MCF 10A (cell line): ENCODE measurements around the gene G6PD. TPM values are rescaled to one million over a fixed set of nuclear protein-coding genes. Genes with fewer than 3 reads are reported as not detected.

Experiments
- BruUV-seq: library from RNA; stranded (reverse); fragments of 400-500 nt; replicated peaks from 2 replicates; lab custom pipeline; 2021; lab: Mats Ljungman, UMichigan
- CTCF ChIA-PET: fragments of 300-600 bp; sonication (Branson Sonifier 250); formaldehyde crosslinking; extraction: SDS; loops from one replicate; lab custom pipeline; 2021; ENCODE audit warnings: antibody characterized with exemption, inconsistent platforms; lab: Yijun Ruan, JAX
- POLR2A ChIA-PET: fragments of 300-600, 350-650 bp; sonication (Branson Sonifier 250); formaldehyde crosslinking; extraction: SDS; loops from one replicate; lab custom pipeline; 2020; ENCODE audit warnings: antibody characterized with exemption, inconsistent platforms; lab: Yijun Ruan, JAX
- DNase-seq: peaks from one replicate; pipeline ENCODE4 v3.0.0-alpha.2; 2018; ENCODE audit not compliant: unreplicated experiment
- H3K27ac Mint-ChIP-seq: one replicate; pipeline ENCODE4 v1.8.0; 2022; ENCODE audit warnings: mild to moderate bottlenecking, low read depth, mixed read lengths; ENCODE audit not compliant: unreplicated experiment
- H3K27me3 Mint-ChIP-seq: one replicate; pipeline ENCODE4 v1.8.0; 2022; ENCODE audit warnings: mixed read lengths; ENCODE audit not compliant: insufficient read depth, unreplicated experiment
- H3K36me3 Mint-ChIP-seq: one replicate; pipeline ENCODE4 v1.8.0; 2022; ENCODE audit warnings: mild to moderate bottlenecking, moderate library complexity, mixed read lengths; ENCODE audit not compliant: insufficient read depth, unreplicated experiment
- H3K4me1 Mint-ChIP-seq: one replicate; pipeline ENCODE4 v1.8.0; 2022; ENCODE audit warnings: mixed read lengths; ENCODE audit not compliant: insufficient read depth, unreplicated experiment
- H3K4me3 Mint-ChIP-seq: one replicate; pipeline ENCODE4 v1.8.0; 2022; ENCODE audit warnings: mild to moderate bottlenecking, moderate library complexity, mixed read lengths; ENCODE audit not compliant: unreplicated experiment
- H3K9me3 Mint-ChIP-seq: one replicate; pipeline ENCODE4 v1.8.0; 2022; ENCODE audit warnings: mixed read lengths; ENCODE audit not compliant: unreplicated experiment
- CTCF ChIP-seq: fragments of 200-600 bp; IDR thresholded peaks from one replicate; pipeline ENCODE4 v1.8.0; 2022; ENCODE audit warnings: antibody characterized with exemption, mild to moderate bottlenecking; ENCODE audit not compliant: unreplicated experiment
- intact Hi-C: fragments of 100-400 bp; cut with micrococcal nuclease; formaldehyde crosslinking; loops from 2 replicates; pipeline ENCODE4 v1.14.1; 2022
- total RNA-seq: library from RNA; stranded (reverse); gene quantifications from 2 replicates; pipeline ENCODE4 v1.2.3, GENCODE V29; 2022

Gene G6PD
- total RNA-seq, 1 experiment from 2014 or later = 49.5 TPM

- TF ChIP-seq CTCF = no peak
- ChIA-PET CTCF (interaction anchor here (0.8 to 1.0 kb wide), 2 partner anchors 155 to 582 kb away, joined by 3 to 6 read pairs; no protein-coding TSS in a partner anchor), POLR2A (interaction anchor here (0.7 to 3.6 kb wide), 3 partner anchors 13 to 1010 kb away, joined by 3 to 36 read pairs (median 4); partner anchors contain the start of genes FAM3A, G6PD and IKBKG)
- H3K27ac Mint-ChIP-seq = no peak overlapping the region
- H3K4me3 Mint-ChIP-seq = no peak overlapping the region
- H3K9me3 Mint-ChIP-seq = no peaks in the 10 kb centered on the region
- intact Hi-C loops = no loop called here
- peaks cover 6% of the 10 kb centered on the region for H3K36me3 Mint-ChIP-seq
- H3K27me3 Mint-ChIP-seq = no peaks in the 10 kb centered on the region
- peaks cover 10% of the 10 kb centered on the region for H3K4me1 Mint-ChIP-seq
- no peak for DNase-seq
- BruUV-seq = no TSS peak
Observed at GRCh38 chrX:154529206-154529612, 17.4 kb downstream of the G6PD start.

- peak overlapping the region; percentile 29 for H3K4me3 Mint-ChIP-seq
- peak overlapping the region; percentile 88 for H3K27ac Mint-ChIP-seq
Observed at GRCh38 chrX:154526901-154527675, 19.6 kb downstream of the G6PD start.

GRCh38 chrX:154525606-154526490 lies 20.8 kb downstream of the G6PD start:
- POLR2A ChIA-PET = interaction anchor here (1.2 to 3.6 kb wide), 7 partner anchors 10 to 555 kb away, joined by 3 to 36 read pairs (median 8); partner anchors contain the start of genes EMD, FAM3A, HCFC1 and RPL10
- Mint-ChIP-seq H3K36me3 (no peaks in the 10 kb centered on the region), H3K27me3 (no peaks in the 10 kb centered on the region), H3K4me1 (peaks cover 10% of the 10 kb centered on the region), H3K4me3 (no peak overlapping the region), H3K9me3 (no peaks in the 10 kb centered on the region), H3K27ac (no peak overlapping the region)
- CTCF ChIA-PET = interaction anchor here (0.6 to 2.2 kb wide), 5 partner anchors 10 to 152 kb away, joined by 3 to 15 read pairs (median 5); partner anchors contain the start of genes FAM3A, FLNA and SLC10A3
- intact Hi-C loops = no loop called here
- no TSS peak for BruUV-seq
- DNase-seq = no peak
- TF ChIP-seq CTCF = no peak

More at GRCh38 chrX:154526901-154527675, 19.6 kb downstream of the G6PD start:
- ChIA-PET POLR2A (interaction anchor here (0.6 to 3.6 kb wide), 19 partner anchors 11 to 556 kb away, joined by 3 to 36 read pairs (median 6); partner anchors contain the start of genes EMD, FAM3A, FLNA and HCFC1), CTCF (interaction anchor here (0.6 to 2.2 kb wide), 29 partner anchors 8 to 1572 kb away, joined by 3 to 17 read pairs (median 4); partner anchors contain the start of genes DNASE1L1, FAM3A, FLNA and SLC10A3)
- peak; percentile 84 for DNase-seq
- H3K9me3 Mint-ChIP-seq = no peaks in the 10 kb centered on the region
- peak; percentile 43 for TF ChIP-seq CTCF
- intact Hi-C loops = no loop called here
- peaks cover 10% of the 10 kb centered on the region for H3K4me1 Mint-ChIP-seq
- H3K27me3 Mint-ChIP-seq = no peaks in the 10 kb centered on the region
- BruUV-seq = TSS peak; percentile 25
- H3K36me3 Mint-ChIP-seq = no peaks in the 10 kb centered on the region
